Astrocyte of the cerebellum (primary cell): ENCODE data around the gene SIRT5.
A peak's percentile ranks its signal among the peaks of the same experiment; 100 is the strongest.

ENCODE experiments used
- DNase-seq: peaks from one replicate; pipeline ENCODE4 v3.0.0-alpha.2; 2011; ENCODE audit warnings: low read depth
- H3K4me3 ChIP-seq: 2 replicates; pipeline ENCODE4 v1.5.1; 2011; ENCODE audit warnings: mild to moderate bottlenecking, low read depth, low read length, moderate library complexity
- in situ Hi-C: cut with HindIII; loops from 2 replicates; pipeline ENCODE4 v1.10.0; 2017; ENCODE audit warnings: low sequenced_read_pairs
- TF ChIP-seq, protein P1 (sequence below): IDR thresholded peaks from 2 replicates; pipeline ENCODE4 v1.5.1; 2012; ENCODE audit warnings: low read length, low read depth, moderate library complexity, mild to moderate bottlenecking; ENCODE audit errors: missing control alignments

Gene SIRT5

DNA sequence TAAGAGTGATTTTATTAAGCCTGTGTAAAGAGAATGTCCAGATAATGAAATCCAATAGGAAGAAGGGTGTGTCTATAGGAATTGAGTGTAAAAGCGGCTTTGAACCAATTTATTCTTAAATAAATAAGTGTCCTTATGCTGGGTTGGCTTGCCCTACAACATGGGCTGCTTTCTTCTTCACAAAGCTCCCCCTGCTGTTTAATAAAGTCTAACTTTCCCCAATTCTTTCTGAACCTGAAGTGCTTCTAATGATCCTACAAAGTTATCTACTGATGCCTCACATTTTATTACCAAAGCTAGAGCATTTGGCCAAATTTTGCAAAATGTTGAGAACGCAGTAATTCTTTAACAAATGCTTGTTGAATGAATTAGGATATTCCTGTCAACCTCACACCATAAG lies 36.3 kb upstream of the SIRT5 start:
- in situ Hi-C loops, result no loop called here
- DNase-seq, result peak; percentile 50
- TF ChIP-seq, protein P1, sequence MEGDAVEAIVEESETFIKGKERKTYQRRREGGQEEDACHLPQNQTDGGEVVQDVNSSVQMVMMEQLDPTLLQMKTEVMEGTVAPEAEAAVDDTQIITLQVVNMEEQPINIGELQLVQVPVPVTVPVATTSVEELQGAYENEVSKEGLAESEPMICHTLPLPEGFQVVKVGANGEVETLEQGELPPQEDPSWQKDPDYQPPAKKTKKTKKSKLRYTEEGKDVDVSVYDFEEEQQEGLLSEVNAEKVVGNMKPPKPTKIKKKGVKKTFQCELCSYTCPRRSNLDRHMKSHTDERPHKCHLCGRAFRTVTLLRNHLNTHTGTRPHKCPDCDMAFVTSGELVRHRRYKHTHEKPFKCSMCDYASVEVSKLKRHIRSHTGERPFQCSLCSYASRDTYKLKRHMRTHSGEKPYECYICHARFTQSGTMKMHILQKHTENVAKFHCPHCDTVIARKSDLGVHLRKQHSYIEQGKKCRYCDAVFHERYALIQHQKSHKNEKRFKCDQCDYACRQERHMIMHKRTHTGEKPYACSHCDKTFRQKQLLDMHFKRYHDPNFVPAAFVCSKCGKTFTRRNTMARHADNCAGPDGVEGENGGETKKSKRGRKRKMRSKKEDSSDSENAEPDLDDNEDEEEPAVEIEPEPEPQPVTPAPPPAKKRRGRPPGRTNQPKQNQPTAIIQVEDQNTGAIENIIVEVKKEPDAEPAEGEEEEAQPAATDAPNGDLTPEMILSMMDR, result peak; percentile 42
- no peak overlapping the region for H3K4me3 ChIP-seq

DNA sequence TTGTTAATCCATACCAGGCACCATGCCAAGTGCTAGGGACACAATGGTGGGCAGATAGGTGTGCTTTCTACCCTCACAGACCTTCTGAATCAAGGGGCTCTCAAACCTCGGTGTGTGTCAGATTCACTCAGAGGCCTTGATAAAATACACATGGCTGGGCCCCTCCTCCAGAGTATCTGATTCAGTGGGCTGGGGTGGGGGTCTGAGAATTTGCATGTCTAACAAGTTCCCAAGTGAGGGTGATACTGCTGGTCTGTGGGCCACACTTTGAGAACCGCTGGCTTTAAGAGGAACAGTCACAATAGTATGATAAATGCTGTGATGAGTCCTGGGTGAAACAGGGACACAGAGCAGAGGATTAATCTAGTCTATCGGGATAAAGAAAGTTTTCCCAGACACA lies 35.8 kb upstream of the SIRT5 start:
- TF ChIP-seq, protein P1, result no peak

DNA sequence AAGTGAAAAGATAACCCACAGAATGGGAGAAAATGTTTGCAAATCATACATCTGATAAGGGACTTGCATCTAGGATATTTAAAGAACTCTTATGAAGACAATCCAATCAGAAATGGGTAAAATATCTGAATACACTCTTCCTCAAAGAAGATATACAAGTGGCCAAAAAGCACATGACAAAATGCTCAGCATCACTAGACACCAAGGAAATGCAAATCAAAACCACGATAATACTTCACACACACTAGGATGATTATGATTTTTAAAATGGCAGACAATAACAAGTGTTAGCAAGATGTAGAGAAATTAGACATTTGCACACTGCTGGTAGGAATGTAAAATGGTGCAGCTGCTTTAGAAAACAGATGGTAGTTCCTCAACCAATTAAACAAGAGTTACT lies 34.8 kb upstream of the SIRT5 start:
- no peak overlapping the region for H3K4me3 ChIP-seq
- TF ChIP-seq, protein P1, result no peak
- no peak for DNase-seq
- in situ Hi-C loops, result no loop called here

More for the DNA sequence above, 35.8 kb upstream of the SIRT5 start:
- H3K4me3 ChIP-seq, result no peak overlapping the region
- DNase-seq, result no peak
- in situ Hi-C loops, result no loop called here

DNA sequence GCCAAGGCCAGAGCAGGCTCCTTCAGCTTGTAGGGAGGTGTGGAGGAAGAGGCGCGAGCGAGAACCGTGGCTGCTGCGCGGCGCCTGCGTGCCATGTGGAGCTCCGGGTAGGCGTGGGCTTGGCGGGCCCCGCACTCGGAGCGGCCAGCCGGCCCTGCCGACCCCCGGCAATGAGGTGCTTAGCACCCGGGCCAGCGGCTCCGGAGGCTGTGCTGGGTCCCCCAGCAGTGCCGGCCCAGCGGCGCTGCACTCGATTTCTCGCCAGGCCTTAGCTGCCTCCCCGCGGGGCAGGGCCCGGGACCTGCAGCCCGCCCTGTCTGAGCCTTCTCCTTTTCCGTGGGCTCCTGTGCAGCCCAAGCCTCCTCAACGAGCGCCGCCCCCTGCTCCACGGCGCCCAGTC lies 32.9 kb upstream of the SIRT5 start:
- H3K4me3 ChIP-seq, result no peak overlapping the region
- in situ Hi-C loops, result no loop called here
- DNase-seq, result no peak
- TF ChIP-seq, protein P1, result no peak

DNA sequence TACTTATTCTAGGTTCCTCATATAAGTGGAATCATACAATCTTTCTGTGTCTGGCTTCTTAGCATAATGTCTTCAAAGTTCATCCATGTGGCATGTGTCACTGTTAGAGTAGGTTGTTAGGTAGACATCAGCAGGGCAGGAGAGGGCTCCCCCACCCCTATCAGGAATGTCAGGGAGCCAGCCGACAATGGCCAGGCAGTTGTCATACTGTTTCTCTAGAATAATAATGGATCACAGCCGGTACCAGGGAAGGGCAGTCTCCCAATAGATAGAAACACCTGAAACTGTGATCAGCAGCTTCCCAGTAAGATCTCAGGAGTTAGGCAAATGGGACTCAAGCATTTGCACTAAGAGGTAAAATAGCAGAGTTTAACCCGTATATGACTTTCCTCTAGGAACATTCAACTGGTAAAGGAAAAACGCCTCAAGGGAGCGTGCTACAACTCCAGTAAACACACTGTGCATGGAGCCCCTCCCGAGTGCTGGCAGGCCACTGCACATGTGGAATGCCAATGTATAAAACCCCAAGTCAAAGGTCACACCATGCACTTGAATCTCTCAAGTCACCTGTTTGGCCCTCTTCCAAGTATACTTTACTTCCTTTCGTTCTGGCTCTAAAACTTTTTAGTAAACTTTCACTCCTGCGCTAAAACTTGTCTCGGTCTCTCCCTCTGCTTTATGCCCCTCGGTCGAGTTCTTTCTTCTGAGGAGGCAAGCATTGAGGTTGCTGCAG lies 29.8 kb upstream of the SIRT5 start:
- in situ Hi-C loops, result no loop called here
- TF ChIP-seq, protein P1, result no peak
- DNase-seq, result no peak
- no peak overlapping the region for H3K4me3 ChIP-seq

DNA sequence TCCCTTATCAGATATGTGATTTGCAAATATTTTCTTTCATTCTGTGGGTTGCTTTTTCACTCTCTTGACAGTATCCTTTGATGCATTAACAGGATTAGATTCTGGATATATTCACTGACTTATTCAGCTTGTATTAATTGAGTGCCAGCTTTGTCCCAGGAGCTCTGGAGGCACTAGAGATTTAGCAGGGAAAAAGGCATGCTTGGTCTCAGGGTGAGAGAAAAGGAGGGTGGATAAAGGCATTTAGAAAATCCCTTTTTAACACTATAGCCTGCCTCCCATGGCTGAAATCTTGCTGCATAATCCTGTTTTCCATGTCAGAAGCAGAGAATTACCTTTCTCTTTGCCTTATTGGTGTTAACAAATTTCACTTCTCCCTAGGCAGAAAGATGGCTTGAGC lies 28.5 kb upstream of the SIRT5 start:
- no peak for DNase-seq
- in situ Hi-C loops, result no loop called here
- no peak overlapping the region for H3K4me3 ChIP-seq
- TF ChIP-seq, protein P1, result no peak
